ENCODE measurements around the gene ZNF497. TPM values are rescaled to one million over a fixed set of nuclear protein-coding genes. Genes with fewer than 3 reads are reported as not detected.

The ZNF497 gene
- total RNA-seq, 2 experiments from 2014 or later: 0.28 to 0.55 TPM

GRCh38 chr19:58388175-58388526, 25.6 kb upstream of the ZNF497 start:
- Histone ChIP-seq H3K36me3 (ENCODE audit: insufficient read depth, low read length) (peaks cover 36% of the 10 kb centered on the region), H3K27me3 (ENCODE audit: control insufficient read depth in 1 of 2, insufficient read depth in 2 of 2, low read length in 2 of 2) (no peaks in the 10 kb centered on the region), H3K4me1 (ENCODE audit: insufficient read depth, low read length) (peaks cover 43% of the 10 kb centered on the region), H3K4me3 (ENCODE audit: low read length) (peak overlapping the region; percentile 79), H3K27ac (ENCODE audit: low read depth in 1 of 2, low read length in 2 of 2) (no peak overlapping the region), H3K9me3 (ENCODE audit: control insufficient read depth in 1 of 2, insufficient read depth in 1 of 2, low read length in 2 of 2) (no peaks in the 10 kb centered on the region)
- Mint-ChIP-seq H3K4me3 (peak overlapping the region; percentile 99), H3K27me3 (no peaks in the 10 kb centered on the region), H3K27ac (peak overlapping the region; percentile 98), H3K36me3 (ENCODE audit: low read depth) (peaks cover 54% of the 10 kb centered on the region), H3K9me3 (no peaks in the 10 kb centered on the region), H3K4me1 (ENCODE audit: low read depth) (peaks cover 42% of the 10 kb centered on the region)
- POLR2A ChIA-PET: interaction anchor here (1.1 to 2.1 kb wide), 3 partner anchors 25 to 83 kb away, joined by 3 to 7 read pairs (median 3); partner anchors contain the start of genes ERVK3-1, ZNF324B and ZNF497
- intact Hi-C loops (cut with DNase I, micrococcal nuclease): loop anchor here (5.0 kb wide), 2 partner anchors 79 to 206 kb away; partner anchors contain the start of genes ZNF274 (in 1 of the 2) and ZNF324 (in 1 of the 2)
- no peak for TF ChIP-seq CTCF (IDR thresholded peaks at IDR 0.05)
- CTCF ChIA-PET: no interaction called here
- ATAC-seq (ENCODE audit: poor library complexity) (no peak), DNase-seq (no peak)

- POLR2A ChIA-PET: interaction anchor here (1.1 to 2.3 kb wide), 7 partner anchors 21 to 204 kb away, joined by 3 to 7 read pairs (median 3); partner anchors contain the start of genes ERVK3-1, ZNF132, ZNF274 and ZNF324B
Observed at GRCh38 chr19:58387338-58388174, 25.0 kb upstream of the ZNF497 start.

More at GRCh38 chr19:58387338-58388174, 25.0 kb upstream of the ZNF497 start:
- Mint-ChIP-seq H3K27me3 (no peaks in the 10 kb centered on the region), H3K27ac (peak overlapping the region; percentile 98), H3K36me3 (ENCODE audit: low read depth) (peaks cover 49% of the 10 kb centered on the region), H3K4me3 (peak overlapping the region; percentile 99), H3K9me3 (no peaks in the 10 kb centered on the region), H3K4me1 (ENCODE audit: low read depth) (peaks cover 42% of the 10 kb centered on the region)
- Histone ChIP-seq H3K27ac (ENCODE audit: low read depth in 1 of 2, low read length in 2 of 2) (peak overlapping the region; percentile 93 to 97), H3K4me3 (ENCODE audit: low read length) (peak overlapping the region; percentile 79), H3K4me1 (ENCODE audit: insufficient read depth, low read length) (peaks cover 46% of the 10 kb centered on the region), H3K27me3 (ENCODE audit: control insufficient read depth in 1 of 2, insufficient read depth in 2 of 2, low read length in 2 of 2) (no peaks in the 10 kb centered on the region), H3K36me3 (ENCODE audit: insufficient read depth, low read length) (peaks cover 30% of the 10 kb centered on the region), H3K9me3 (ENCODE audit: control insufficient read depth in 1 of 2, insufficient read depth in 1 of 2, low read length in 2 of 2) (no peaks in the 10 kb centered on the region)
- no peak for TF ChIP-seq CTCF (IDR thresholded peaks at IDR 0.05)
- intact Hi-C loops (cut with DNase I, micrococcal nuclease): loop anchor here (1.0 to 5.0 kb wide), 7 partner anchors 14 to 205 kb away; partner anchors contain the start of genes ZNF132 (in 2 of the 2), ERVK3-1 (in 1 of the 2), ZNF274 (in 1 of the 2) and ZNF324 (in 1 of the 2)
- CTCF ChIA-PET: no interaction called here
- ATAC-seq (ENCODE audit: poor library complexity) (no peak), DNase-seq (no peak)
